GM23338 (cell line): ENCODE data around the gene KIF25. TPM values are rescaled to one million over a fixed set of nuclear protein-coding genes. Genes with fewer than 3 reads are reported as not detected.
A peak's percentile ranks its signal among the peaks of the same experiment; 100 is the strongest.

Experiments
- ATAC-seq: fragments of 200-7000 bp; cut with Tn5 transposase; 3 replicates; pipeline ENCODE4 v1.9.1; 2020
- DNase-seq: peaks from one replicate; pipeline ENCODE4 v3.0.0-alpha.2; 2015; ENCODE audit warnings: low spot score
- H2AFZ ChIP-seq: fragments of 200-600 bp; sonication (generic); 2 replicates; pipeline ENCODE4 v1.8.0; 2016; ENCODE audit warnings: antibody characterized with exemption, mild to moderate bottlenecking, moderate library complexity
- H3F3A ChIP-seq: fragments of 200-600 bp; sonication (generic); replicated peaks from 2 replicates; pipeline ENCODE4 v1.8.0; 2017; ENCODE audit warnings: antibody characterized with exemption, mixed run types, low read depth
- H3K27ac ChIP-seq: fragments of 200-600 bp; sonication (generic); 2 replicates; pipeline ENCODE4 v1.6.1; 2016; ENCODE audit warnings: low read depth
- H3K27me3 ChIP-seq: fragments of 200-600 bp; sonication (generic); 2 replicates; pipeline ENCODE4 v1.8.0; 2016; ENCODE audit warnings: mild to moderate bottlenecking, mixed run types, moderate library complexity; ENCODE audit not compliant: insufficient read depth
- H3K36me3 ChIP-seq: fragments of 200-600 bp; sonication (generic); 2 replicates; pipeline ENCODE4 v1.8.0; 2016; ENCODE audit warnings: mild to moderate bottlenecking; ENCODE audit not compliant: insufficient read depth
- H3K4me1 ChIP-seq: fragments of 200-600 bp; sonication (generic); 2 replicates; pipeline ENCODE4 v1.8.0; 2016; ENCODE audit warnings: mild to moderate bottlenecking, moderate library complexity; ENCODE audit not compliant: insufficient read depth
- H3K4me2 ChIP-seq: fragments of 200-600 bp; sonication (generic); 2 replicates; pipeline ENCODE4 v1.7.1; 2017; ENCODE audit warnings: mixed run types
- H3K4me3 ChIP-seq: fragments of 200-600 bp; sonication (generic); 2 replicates; pipeline ENCODE4 v1.6.1; 2016; ENCODE audit warnings: mixed run types
- H3K79me2 ChIP-seq: fragments of 200-600 bp; sonication (generic); replicated peaks from 2 replicates; pipeline ENCODE4 v1.8.0; 2017; ENCODE audit warnings: mild to moderate bottlenecking; ENCODE audit not compliant: insufficient read depth
- H3K9me2 ChIP-seq: fragments of 200-600 bp; sonication (generic); 2 replicates; pipeline ENCODE4 v1.8.0; 2017; ENCODE audit not compliant: insufficient read depth
- H4K20me1 ChIP-seq: fragments of 200-600 bp; sonication (generic); replicated peaks from 2 replicates; pipeline ENCODE4 v1.8.0; 2017; ENCODE audit warnings: mild to moderate bottlenecking; ENCODE audit not compliant: insufficient read depth
- H3K27ac Mint-ChIP-seq: 2 replicates; pipeline ENCODE4 v1.8.0; 2020; ENCODE audit warnings: inconsistent platforms, mild to moderate bottlenecking, moderate library complexity, mixed read lengths
- H3K27me3 Mint-ChIP-seq: 3 replicates; pipeline ENCODE4 v1.8.0; 2022; ENCODE audit warnings: low read depth, mild to moderate bottlenecking, moderate library complexity, mixed read lengths, inconsistent platforms; ENCODE audit not compliant: insufficient read depth, poor library complexity
- H3K36me3 Mint-ChIP-seq: 3 replicates; pipeline ENCODE4 v1.8.0; 2021; ENCODE audit warnings: low read depth, mild to moderate bottlenecking, inconsistent platforms, moderate library complexity, mixed read lengths
- H3K4me1 Mint-ChIP-seq: 3 replicates; pipeline ENCODE4 v1.8.0; 2020; ENCODE audit warnings: mild to moderate bottlenecking, inconsistent platforms, mixed read lengths
- H3K4me3 Mint-ChIP-seq: 3 replicates; pipeline ENCODE4 v1.8.0; 2021; ENCODE audit warnings: moderate library complexity, mild to moderate bottlenecking, inconsistent platforms, mixed read lengths
- H3K9me3 Mint-ChIP-seq: 3 replicates; pipeline ENCODE4 v1.8.0; 2020; ENCODE audit warnings: moderate library complexity, mild to moderate bottlenecking, inconsistent platforms, mixed read lengths
- CREB1 ChIP-seq: fragments of 250-450 bp; sonication (Bioruptor Pico); IDR thresholded peaks from 2 replicates; pipeline ENCODE4 v1.5.0; 2020; ENCODE audit warnings: low read depth, mild to moderate bottlenecking, moderate library complexity
- EZH2 ChIP-seq: fragments of 200-600 bp; sonication (generic); IDR thresholded peaks from one replicate; pipeline ENCODE4 v1.8.0; 2017; ENCODE audit warnings: antibody characterized with exemption, mild to moderate bottlenecking, low read depth; ENCODE audit not compliant: unreplicated experiment
- POLR2AphosphoS5 ChIP-seq: IDR thresholded peaks from 2 replicates; pipeline ENCODE4 v1.6.1; 2016; ENCODE audit warnings: antibody characterized with exemption, low read depth
- REST ChIP-seq: IDR thresholded peaks from one replicate; pipeline ENCODE4 v1.6.1; 2018; ENCODE audit warnings: antibody characterized with exemption; ENCODE audit not compliant: unreplicated experiment
- STAT1 ChIP-seq: IDR thresholded peaks from one replicate; pipeline ENCODE4 v1.6.1; 2016; ENCODE audit warnings: antibody characterized with exemption; ENCODE audit not compliant: unreplicated experiment
- ZNF462 ChIP-seq: fragments of 250-450 bp; sonication (Bioruptor Pico); IDR thresholded peaks from 2 replicates; pipeline ENCODE4 v1.5.0; 2020; ENCODE audit warnings: mild to moderate bottlenecking, moderate library complexity
- polyA plus RNA-seq: library from polyadenylated mRNA; unstranded; fragments of >200 nt; fragmentation: Nextera tagmentation; extraction: Ambion mirVana; gene quantifications from 2 replicates; pipeline ENCODE4 v1.2.1, GENCODE V29; 2016
- total RNA-seq: library from RNA; depleted of rRNA; stranded (reverse); fragments of >200 nt; shearing (Covaris generic); gene quantifications from 2 replicates; pipeline ENCODE4 v1.2.3, GENCODE V29; 2014

The KIF25 gene
- total and polyA plus RNA-seq, 2 experiments from 2014 or later = 0.69 to 0.76 TPM

GRCh38 chr6:168024951-168025510 is 27.6 kb downstream of the KIF25 start (continued):
- TF ChIP-seq REST (no peak), EZH2 (no peak), CREB1 (CRISPR knock-in tag) (no peak), STAT1 (no peak)

- Mint-ChIP-seq H3K36me3 (no peaks in the 10 kb centered on the region), H3K9me3 (no peaks in the 10 kb centered on the region), H3K4me1 (peaks cover 10% of the 10 kb centered on the region), H3K27ac (no peak overlapping the region), H3K4me3 (no peak overlapping the region), H3K27me3 (peaks cover 3% of the 10 kb centered on the region)
- DNase-seq (no peak), ATAC-seq (no peak)
- Histone ChIP-seq H2AFZ (peak overlapping the region; percentile 70; the same call in 1 of the 2 replicates), H3K4me3 (no peak overlapping the region), H3K4me2 (no peak overlapping the region), H3K9me2 (no peaks in the 10 kb centered on the region), H3K27ac (no peak overlapping the region), H3F3A (no peaks in the 10 kb centered on the region), H3K4me1 (peaks cover 7% of the 10 kb centered on the region), H3K27me3 (no peaks in the 10 kb centered on the region), H3K79me2 (no peaks in the 10 kb centered on the region), H4K20me1 (no peaks in the 10 kb centered on the region), H3K36me3 (no peaks in the 10 kb centered on the region)
- TF ChIP-seq POLR2AphosphoS5 (no peak), EZH2 (no peak), REST (no peak), ZNF462 (CRISPR knock-in tag) (no peak)
Observed at GRCh38 chr6:168025831-168026710, 28.6 kb downstream of the KIF25 start.
